Tibial nerve (tissue), 4 donors: ENCODE results near the gene ATE1. TPM values are rescaled to one million over a fixed set of nuclear protein-coding genes. Genes with fewer than 3 reads are reported as not detected.

Experiments
- DNase-seq, 2 donors: peaks; one replicate each; pipeline ENCODE4 v3.0.0-alpha.2; 2019; ENCODE audit warnings: low spot score in 2 of 2
- H3K27ac ChIP-seq, 4 donors: fragments of 200-600 bp; sonication (generic) in 3 of 4; one replicate each; pipeline ENCODE4 v1.5.1; 2017 to 2019; ENCODE audit warnings: mild to moderate bottlenecking in 1 of 4
- H3K27me3 ChIP-seq, 2 donors: fragments of 200-600 bp; sonication (generic) in 1 of 2; one replicate each; pipeline versions ENCODE4 v1.5.1 to v1.6.0; 2017 to 2019
- H3K36me3 ChIP-seq, 3 donors: fragments of 200-600 bp; sonication (generic); one replicate each; pipeline ENCODE4 v1.5.1; 2018 to 2019
- H3K4me1 ChIP-seq, 4 donors: fragments of 200-600 bp; sonication (generic) in 3 of 4; one replicate each; pipeline ENCODE4 v1.5.1; 2017 to 2019
- H3K4me3 ChIP-seq, 4 donors: fragments of 200-600 bp; sonication (generic) in 3 of 4; one replicate each; pipeline ENCODE4 v1.5.1; 2017 to 2019; ENCODE audit warnings: mild to moderate bottlenecking in 1 of 4, moderate library complexity in 1 of 4
- H3K9me3 ChIP-seq, 4 donors: fragments of 200-600 bp; sonication (generic) in 3 of 4; one replicate each; pipeline ENCODE4 v1.5.1; 2017 to 2019
- EP300 ChIP-seq, 2 donors: sonication (generic); formaldehyde crosslinking; IDR thresholded peaks; one replicate each; pipeline ENCODE4 v1.6.1; 2017; ENCODE audit warnings: antibody characterized with exemption in 2 of 2, mild to moderate bottlenecking in 1 of 2
- POLR2A ChIP-seq, 2 donors: fragments of 450-650 bp; IDR thresholded peaks; one replicate each; pipeline ENCODE4 v1.6.1; 2017; ENCODE audit warnings: antibody characterized with exemption in 2 of 2, mild to moderate bottlenecking in 2 of 2, moderate library complexity in 2 of 2
- WGBS, 2 donors: methylation state at CpG; one replicate each; pipeline ENCODE4 v1.1.5; 2018; 5-methylcytosine and 5-hydroxymethylcytosine counted together
- total RNA-seq, 4 donors: library from RNA; depleted of rRNA; stranded (reverse); fragments of >200 nt; gene quantifications; one replicate each; pipeline ENCODE4 v1.1.0, GENCODE V29; 2016
- TF ChIP-seq, protein P1 (sequence below), 5 experiments: fragments of 200-600 bp in 3 of 5; fragments of 450-650 bp in 2 of 5; sonication (generic) in 3 of 5; IDR thresholded peaks; one replicate each; pipeline ENCODE4 v1.5.1; 2016 to 2019; ENCODE audit warnings: antibody characterized with exemption in 5 of 5, mild to moderate bottlenecking in 3 of 5, moderate library complexity in 2 of 5

ATE1 gene
- total RNA-seq, 4 donors from 2014 or later = 18.3 to 24.5 (median 23.5) TPM

GRCh38 chr10:121862042-121862441 lies 65.8 kb downstream of the ATE1 start:
- Histone ChIP-seq H3K27me3 (no peaks in the 10 kb centered on the region), H3K4me1 (no peaks in the 10 kb centered on the region), H3K27ac (no peak overlapping the region), H3K9me3 (no peaks in the 10 kb centered on the region), H3K4me3 (no peak overlapping the region), H3K36me3 (peaks cover 0 to 21% (median 0%) of the 10 kb centered on the region in 3 donors)
- 93 to 97% methylated on average over 7 of the region's 7 CpGs for WGBS, 2 donors
- no peak for DNase-seq
- no peak for TF ChIP-seq EP300 (IDR thresholded peaks at IDR 0.05)
- no peak for TF ChIP-seq POLR2A (IDR thresholded peaks at IDR 0.05)
- TF ChIP-seq, protein P1, sequence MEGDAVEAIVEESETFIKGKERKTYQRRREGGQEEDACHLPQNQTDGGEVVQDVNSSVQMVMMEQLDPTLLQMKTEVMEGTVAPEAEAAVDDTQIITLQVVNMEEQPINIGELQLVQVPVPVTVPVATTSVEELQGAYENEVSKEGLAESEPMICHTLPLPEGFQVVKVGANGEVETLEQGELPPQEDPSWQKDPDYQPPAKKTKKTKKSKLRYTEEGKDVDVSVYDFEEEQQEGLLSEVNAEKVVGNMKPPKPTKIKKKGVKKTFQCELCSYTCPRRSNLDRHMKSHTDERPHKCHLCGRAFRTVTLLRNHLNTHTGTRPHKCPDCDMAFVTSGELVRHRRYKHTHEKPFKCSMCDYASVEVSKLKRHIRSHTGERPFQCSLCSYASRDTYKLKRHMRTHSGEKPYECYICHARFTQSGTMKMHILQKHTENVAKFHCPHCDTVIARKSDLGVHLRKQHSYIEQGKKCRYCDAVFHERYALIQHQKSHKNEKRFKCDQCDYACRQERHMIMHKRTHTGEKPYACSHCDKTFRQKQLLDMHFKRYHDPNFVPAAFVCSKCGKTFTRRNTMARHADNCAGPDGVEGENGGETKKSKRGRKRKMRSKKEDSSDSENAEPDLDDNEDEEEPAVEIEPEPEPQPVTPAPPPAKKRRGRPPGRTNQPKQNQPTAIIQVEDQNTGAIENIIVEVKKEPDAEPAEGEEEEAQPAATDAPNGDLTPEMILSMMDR (IDR thresholded peaks at IDR 0.05) = no peak

GRCh38 chr10:121860810-121861209 lies 67.0 kb downstream of the ATE1 start:
- no peak for DNase-seq
- 80 to 84% methylated on average over 3 of the region's 3 CpGs for WGBS, 2 donors
- Histone ChIP-seq H3K4me1 (no peaks in the 10 kb centered on the region), H3K27me3 (no peaks in the 10 kb centered on the region), H3K27ac (no peak overlapping the region), H3K4me3 (no peak overlapping the region), H3K9me3 (no peaks in the 10 kb centered on the region), H3K36me3 (peaks cover 0 to 29% (median 0%) of the 10 kb centered on the region in 3 donors)
- TF ChIP-seq, protein P1 (IDR thresholded peaks at IDR 0.05) = no peak
- TF ChIP-seq POLR2A (IDR thresholded peaks at IDR 0.05) (no peak), EP300 (IDR thresholded peaks at IDR 0.05) (no peak)

DNA sequence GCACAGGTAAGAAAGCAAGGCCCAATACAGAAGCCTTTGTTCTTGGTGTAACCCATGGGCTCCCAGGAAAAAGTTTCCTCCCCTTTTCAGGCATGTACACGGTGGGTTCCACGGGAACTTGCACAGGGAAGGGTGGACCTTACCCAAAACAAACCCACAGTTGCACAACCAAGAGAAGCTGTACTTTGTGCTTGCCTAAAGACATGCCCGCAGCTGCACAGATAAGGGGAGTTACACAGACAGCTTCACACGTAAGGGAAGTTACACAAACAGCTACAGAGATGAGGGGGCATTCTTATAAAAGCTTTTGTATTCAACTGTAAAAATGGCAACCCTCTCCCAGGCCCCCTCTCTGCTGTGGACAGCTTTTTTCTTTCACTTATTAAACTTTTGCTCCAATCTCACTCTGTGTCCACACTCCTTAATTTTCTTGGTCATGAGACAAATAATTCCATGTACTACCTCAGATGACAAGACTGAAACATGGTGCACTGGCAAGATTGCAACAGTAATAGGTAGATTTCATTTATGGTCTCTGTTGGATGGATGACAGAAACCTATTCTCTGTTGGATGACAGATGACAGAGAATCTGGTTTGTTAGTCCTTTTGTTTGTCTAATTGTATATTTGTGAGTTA lies 72.9 kb downstream of the ATE1 start:
- H3K4me1 ChIP-seq = no peaks in the 10 kb centered on the region
- no peak overlapping the region for H3K4me3 ChIP-seq
- H3K27me3 ChIP-seq = no peaks in the 10 kb centered on the region
- 65 to 88% methylated on average over 4 of the region's 4 CpGs for WGBS, 2 donors
- no peak for DNase-seq
- H3K9me3 ChIP-seq = no peaks in the 10 kb centered on the region
- H3K36me3 ChIP-seq = peaks cover 0 to 56% (median 0%) of the 10 kb centered on the region in 3 donors
- H3K27ac ChIP-seq = no peak overlapping the region
- TF ChIP-seq EP300 (IDR thresholded peaks at IDR 0.05) (no peak), POLR2A (IDR thresholded peaks at IDR 0.05) (no peak)
- TF ChIP-seq, protein P1 (IDR thresholded peaks at IDR 0.05) = no peak

DNA sequence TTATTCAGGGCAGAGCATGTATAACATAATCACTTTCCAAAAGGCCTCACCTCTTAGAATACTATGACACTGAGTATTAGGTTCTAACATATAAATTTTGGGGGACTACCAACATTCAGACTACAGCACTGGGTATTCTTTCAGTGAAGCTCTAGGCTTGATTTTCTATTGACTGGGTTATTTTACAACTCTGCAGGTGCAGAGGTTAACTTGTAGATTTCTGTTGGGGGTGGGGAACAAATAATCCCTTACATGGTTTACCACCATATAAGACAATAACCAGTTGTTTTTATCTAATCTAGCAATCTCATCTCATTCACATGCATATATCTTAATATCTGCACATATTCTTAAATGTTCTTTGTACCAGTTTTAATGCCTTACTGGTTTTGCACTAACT lies 73.9 kb downstream of the ATE1 start:
- H3K27ac ChIP-seq = no peak overlapping the region
- TF ChIP-seq EP300 (IDR thresholded peaks at IDR 0.05) (no peak), POLR2A (IDR thresholded peaks at IDR 0.05) (no peak)
- TF ChIP-seq, protein P1 (IDR thresholded peaks at IDR 0.05) = no peak
- no peaks in the 10 kb centered on the region for H3K9me3 ChIP-seq
- no peak for DNase-seq
- H3K36me3 ChIP-seq = peaks cover 0 to 65% (median 0%) of the 10 kb centered on the region in 3 donors
- no peak overlapping the region for H3K4me3 ChIP-seq
- H3K4me1 ChIP-seq = no peaks in the 10 kb centered on the region
- no peaks in the 10 kb centered on the region for H3K27me3 ChIP-seq

DNA sequence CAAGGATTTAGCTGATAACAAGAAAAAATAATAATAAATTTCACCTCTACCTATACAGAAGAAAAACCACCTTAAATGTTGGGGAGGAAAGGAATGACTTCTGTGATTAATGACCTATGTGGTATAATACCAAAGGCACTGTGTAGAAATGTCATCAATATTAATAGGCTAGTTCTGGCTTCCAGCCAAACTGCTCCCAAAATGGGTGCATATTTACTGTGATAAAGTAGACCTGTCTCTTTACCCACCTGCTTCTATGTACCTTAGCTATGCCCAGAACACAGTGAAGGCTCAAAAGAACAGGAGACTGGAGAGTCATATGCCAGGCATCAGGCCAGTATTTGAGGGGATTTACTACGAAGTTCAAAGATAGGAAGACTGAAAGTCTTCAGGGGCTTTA lies 76.0 kb downstream of the ATE1 start:
- H3K4me3 ChIP-seq = no peak overlapping the region
- no peak for DNase-seq
- H3K27me3 ChIP-seq = no peaks in the 10 kb centered on the region
- no peak overlapping the region for H3K27ac ChIP-seq
- no peaks in the 10 kb centered on the region for H3K4me1 ChIP-seq
- no peaks in the 10 kb centered on the region for H3K9me3 ChIP-seq
- peaks cover 0 to 73% (median 0%) of the 10 kb centered on the region in 3 donors for H3K36me3 ChIP-seq
- 79 to 82% methylated on average over 1 of the region's 1 CpG for WGBS, 2 donors
- TF ChIP-seq EP300 (IDR thresholded peaks at IDR 0.05) (no peak), POLR2A (IDR thresholded peaks at IDR 0.05) (no peak)
- TF ChIP-seq, protein P1 (IDR thresholded peaks at IDR 0.05) = no peak
